Body of pancreas (tissue), 4 donors: ENCODE measurements around the gene SMARCD3. TPM values are rescaled to one million over a fixed set of nuclear protein-coding genes. Genes with fewer than 3 reads are reported as not detected.

Experiments used
- ATAC-seq: fragments of 150-250 bp; one replicate; pipeline ENCODE4 v1.9.1; 2016
- DNase-seq, 4 donors: peaks; one replicate each; pipeline ENCODE4 v3.0.0-alpha.2; 2019
- H3K27ac ChIP-seq, 4 donors: fragments of 200-600 bp; sonication (generic); 1 replicate in 3 of 4; 2 replicates in 1 of 4; pipeline versions ENCODE4 v1.5.1 to v1.6.1; 2016 to 2019; ENCODE audit warnings: mild to moderate bottlenecking in 1 of 4, mixed read lengths in 1 of 4, moderate library complexity in 1 of 4
- H3K27me3 ChIP-seq, 2 donors: fragments of 200-600 bp; sonication (generic); one replicate each; pipeline ENCODE4 v1.6.0; 2016; ENCODE audit warnings: mild to moderate bottlenecking in 1 of 2
- H3K36me3 ChIP-seq, 2 donors: fragments of 200-600 bp; sonication (generic); replicated peaks in 1 of 2; 2 replicates each; pipeline ENCODE4 v1.5.1; 2016; ENCODE audit warnings: low read depth in 2 of 2; ENCODE audit not compliant: insufficient read depth in 1 of 2
- H3K4me1 ChIP-seq: fragments of 200-600 bp; sonication (generic); one replicate; pipeline ENCODE4 v1.6.0; 2016
- H3K4me3 ChIP-seq, 2 donors: fragments of 200-600 bp; sonication (generic); 1 replicate in 1 of 2; 2 replicates in 1 of 2; pipeline ENCODE4 v1.5.1; 2016 to 2019
- H3K9me3 ChIP-seq, 3 donors: fragments of 200-600 bp; sonication (generic); 1 replicate in 2 of 3; 2 replicates in 1 of 3; pipeline ENCODE4 v1.5.1; 2016
- POLR2A ChIP-seq, 3 donors: fragments of 450-650 bp; IDR thresholded peaks; one replicate each; pipeline ENCODE4 v1.6.1; 2016; ENCODE audit warnings: antibody characterized with exemption in 3 of 3, mild to moderate bottlenecking in 2 of 3
- WGBS, 2 donors: methylation state at CpG; one replicate each; pipeline ENCODE4 v1.1.5; 2017; 5-methylcytosine and 5-hydroxymethylcytosine counted together
- intact Hi-C: fragments of 100-400 bp; cut with DNase I; formaldehyde crosslinking; loops from one replicate; pipeline ENCODE4 v1.15.1; 2023
- total RNA-seq, 2 donors: library from RNA; depleted of rRNA; stranded (reverse); fragments of >200 nt; gene quantifications; one replicate each; pipeline ENCODE4 v1.1.0, GENCODE V29; 2016
- TF ChIP-seq, protein P1 (sequence below), 7 experiments: fragments of 450-650 bp in 4 of 7; fragments of 200-600 bp in 3 of 7; sonication (generic) in 3 of 7; IDR thresholded peaks; one replicate each; pipeline ENCODE4 v1.5.1; 2016 to 2019; ENCODE audit warnings: antibody characterized with exemption in 7 of 7

Gene SMARCD3
- total RNA-seq, 2 donors from 2014 or later: 22.3 to 37.2 TPM

GRCh38 chr7:151241755-151242096, 6.8 kb downstream of the SMARCD3 start:
- intact Hi-C loops: loop anchor here (5.0 kb wide), 1 partner anchor 66 kb away; no protein-coding TSS in a partner anchor
- Histone ChIP-seq H3K36me3 (peaks cover 0 to 12% of the 10 kb centered on the region in 2 donors), H3K4me1 (peaks cover 36% of the 10 kb centered on the region), H3K27ac (no peak overlapping the region), H3K4me3 (no peak overlapping the region), H3K27me3 (no peaks in the 10 kb centered on the region), H3K9me3 (no peaks in the 10 kb centered on the region)
- TF ChIP-seq, protein P1, sequence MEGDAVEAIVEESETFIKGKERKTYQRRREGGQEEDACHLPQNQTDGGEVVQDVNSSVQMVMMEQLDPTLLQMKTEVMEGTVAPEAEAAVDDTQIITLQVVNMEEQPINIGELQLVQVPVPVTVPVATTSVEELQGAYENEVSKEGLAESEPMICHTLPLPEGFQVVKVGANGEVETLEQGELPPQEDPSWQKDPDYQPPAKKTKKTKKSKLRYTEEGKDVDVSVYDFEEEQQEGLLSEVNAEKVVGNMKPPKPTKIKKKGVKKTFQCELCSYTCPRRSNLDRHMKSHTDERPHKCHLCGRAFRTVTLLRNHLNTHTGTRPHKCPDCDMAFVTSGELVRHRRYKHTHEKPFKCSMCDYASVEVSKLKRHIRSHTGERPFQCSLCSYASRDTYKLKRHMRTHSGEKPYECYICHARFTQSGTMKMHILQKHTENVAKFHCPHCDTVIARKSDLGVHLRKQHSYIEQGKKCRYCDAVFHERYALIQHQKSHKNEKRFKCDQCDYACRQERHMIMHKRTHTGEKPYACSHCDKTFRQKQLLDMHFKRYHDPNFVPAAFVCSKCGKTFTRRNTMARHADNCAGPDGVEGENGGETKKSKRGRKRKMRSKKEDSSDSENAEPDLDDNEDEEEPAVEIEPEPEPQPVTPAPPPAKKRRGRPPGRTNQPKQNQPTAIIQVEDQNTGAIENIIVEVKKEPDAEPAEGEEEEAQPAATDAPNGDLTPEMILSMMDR (IDR thresholded peaks at IDR 0.05): no peak
- DNase-seq: no peak
- ATAC-seq: no peak
- WGBS, 2 donors: 89 to 91% methylated on average over 5 to 9 of the region's 9 CpGs

- Histone ChIP-seq H3K27ac (no peak overlapping the region), H3K4me1 (peaks cover 30% of the 10 kb centered on the region), H3K4me3 (no peak overlapping the region), H3K27me3 (no peaks in the 10 kb centered on the region), H3K36me3 (peaks cover 0 to 16% of the 10 kb centered on the region in 2 donors), H3K9me3 (no peaks in the 10 kb centered on the region)
- no peak for ATAC-seq
- DNase-seq: no peak
- no peak for TF ChIP-seq POLR2A (IDR thresholded peaks at IDR 0.05)
- TF ChIP-seq, protein P1 (IDR thresholded peaks at IDR 0.05): no peak
- intact Hi-C loops: loop anchor here (5.0 kb wide), 1 partner anchor 66 kb away; no protein-coding TSS in a partner anchor
- 78 to 87% methylated on average over 5 to 7 of the region's 7 CpGs for WGBS, 2 donors
Measured at GRCh38 chr7:151240942-151241754, 7.3 kb downstream of the SMARCD3 start.

GRCh38 chr7:151240536-151240935, 8.0 kb downstream of the SMARCD3 start:
- Histone ChIP-seq H3K27ac (no peak overlapping the region), H3K36me3 (peaks cover 0 to 17% of the 10 kb centered on the region in 2 donors), H3K9me3 (no peaks in the 10 kb centered on the region), H3K4me3 (no peak overlapping the region), H3K27me3 (no peaks in the 10 kb centered on the region), H3K4me1 (peaks cover 25% of the 10 kb centered on the region)
- DNase-seq (no peak), ATAC-seq (no peak)
- intact Hi-C loops: loop anchor here (5.0 kb wide), 1 partner anchor 67 kb away; no protein-coding TSS in a partner anchor
- WGBS, 2 donors: 64 to 79% methylated on average over 4 of the region's 4 CpGs
- no peak for TF ChIP-seq POLR2A (IDR thresholded peaks at IDR 0.05)
- TF ChIP-seq, protein P1 (IDR thresholded peaks at IDR 0.05): no peak

GRCh38 chr7:151239837-151240459, 8.5 kb downstream of the SMARCD3 start:
- no peak overlapping the region for H3K4me3 ChIP-seq
- TF ChIP-seq, protein P1 (IDR thresholded peaks at IDR 0.05): no peak
- TF ChIP-seq POLR2A (IDR thresholded peaks at IDR 0.05): no peak
- WGBS, 2 donors: 65 to 76% methylated on average over 11 of the region's 11 CpGs
- H3K4me1 ChIP-seq: peaks cover 19% of the 10 kb centered on the region
- H3K27me3 ChIP-seq: no peaks in the 10 kb centered on the region
- ATAC-seq (no peak), DNase-seq (no peak)
- H3K9me3 ChIP-seq: no peaks in the 10 kb centered on the region
- H3K36me3 ChIP-seq: peaks cover 0 to 17% of the 10 kb centered on the region in 2 donors
- no peak overlapping the region for H3K27ac ChIP-seq
- intact Hi-C loops: loop anchor here (5.0 kb wide), 1 partner anchor 67 kb away; no protein-coding TSS in a partner anchor
